HG03108 (cell line): ENCODE measurements around the gene UBTFL1.
"Not testable (repeated sequence)": the region's sequence is repeated elsewhere in the genome, so short reads cannot be mapped to it uniquely, and the experiment has no call there.

Experiments
- ATAC-seq: cut with Tn5 transposase; IDR thresholded peaks from one replicate; pipeline ENCODE4 v1.9.1; 2021; ENCODE audit warnings: moderate library complexity; ENCODE audit not compliant: unreplicated experiment

The UBTFL1 gene

GRCh38 chr11:90085650-90086049, at the start of gene UBTFL1:
Gene UBTFL1, plus strand, starts transcription at chr11:90085950. Its CDS starts 0 bp downstream, at chr11:90085950.
- not testable (repeated sequence) for ATAC-seq

- not testable (repeated sequence) for ATAC-seq
These were observed 34.0 kb upstream of the UBTFL1 start for GRCh38 chr11:90051591-90052209.

- not testable (repeated sequence) for ATAC-seq
These were observed 33.4 kb upstream of the UBTFL1 start for GRCh38 chr11:90052311-90052710.

GRCh38 chr11:90053545-90053944, 32.2 kb upstream of the UBTFL1 start:
- ATAC-seq, result not testable (repeated sequence)

- not testable (repeated sequence) for ATAC-seq
These were observed 3.0 kb downstream of the UBTFL1 start for GRCh38 chr11:90088731-90089130.

GRCh38 chr11:90095230-90095924, 9.6 kb downstream of the UBTFL1 start:
- ATAC-seq, result not testable (repeated sequence)

GRCh38 chr11:90098261-90098660, 12.5 kb downstream of the UBTFL1 start:
- not testable (repeated sequence) for ATAC-seq

GRCh38 chr11:90100431-90100830, 14.7 kb downstream of the UBTFL1 start:
- no peak for ATAC-seq

- ATAC-seq, result no peak
These were observed 27.8 kb downstream of the UBTFL1 start for GRCh38 chr11:90113541-90113940.

- no peak for ATAC-seq
These were observed 34.4 kb downstream of the UBTFL1 start for GRCh38 chr11:90120191-90120590.

- no peak for ATAC-seq
These were observed 38.6 kb downstream of the UBTFL1 start for GRCh38 chr11:90124371-90124770.

- no peak for ATAC-seq
These were observed 39.2 kb downstream of the UBTFL1 start for GRCh38 chr11:90124946-90125345.

GRCh38 chr11:90133560-90134477, 48.1 kb downstream of the UBTFL1 start:
- no peak for ATAC-seq

- peak; percentile 96 for ATAC-seq
These were observed 48.8 kb downstream of the UBTFL1 start, which contains the start of gene NAALAD2 for GRCh38 chr11:90134478-90135003. Gene NAALAD2, plus strand, starts transcription at chr11:90134663. Its CDS starts 96 bp downstream, at chr11:90134759.

GRCh38 chr11:90135016-90135415, 49.3 kb downstream of the UBTFL1 start:
- ATAC-seq, result no peak
